Stomach (tissue), 9 donors: ENCODE data around the gene ZNF511. TPM values are rescaled to one million over a fixed set of nuclear protein-coding genes. Genes with fewer than 3 reads are reported as not detected.

ENCODE experiments used
- DNase-seq, 2 donors: peaks; one replicate each; pipeline versions ENCODE4 v3.0.0 to v3.0.0-alpha.2; 2013 to 2019
- H3K27ac ChIP-seq, 5 donors: fragments of 200-600 bp in 4 of 5; sonication (generic) in 4 of 5; one replicate each; pipeline ENCODE4 v1.5.1; 2013 to 2019; ENCODE audit warnings: mild to moderate bottlenecking in 1 of 5, moderate library complexity in 1 of 5
- H3K27me3 ChIP-seq, 3 donors: fragments of 200-600 bp; sonication (generic); one replicate each; pipeline ENCODE4 v1.5.1; 2017 to 2019; ENCODE audit warnings: mixed run types in 1 of 3
- H3K36me3 ChIP-seq, 4 donors: fragments of 200-600 bp; sonication (generic); 1 replicate in 3 of 4; 2 replicates in 1 of 4; pipeline ENCODE4 v1.5.1; 2016 to 2019
- H3K4me1 ChIP-seq, 4 donors: fragments of 200-600 bp; sonication (generic); one replicate each; pipeline ENCODE4 v1.5.1; 2016 to 2019
- H3K4me3 ChIP-seq, 4 donors: fragments of 200-600 bp; sonication (generic) in 3 of 4; one replicate each; pipeline ENCODE4 v1.5.1; 2016 to 2019; ENCODE audit warnings: mild to moderate bottlenecking in 1 of 4
- H3K9me3 ChIP-seq, 4 donors: fragments of 200-600 bp; sonication (generic); one replicate each; pipeline ENCODE4 v1.5.1; 2016 to 2019
- EP300 ChIP-seq: sonication (generic); formaldehyde crosslinking; IDR thresholded peaks from one replicate; pipeline ENCODE4 v1.6.1; 2017; ENCODE audit warnings: antibody characterized with exemption
- POLR2A ChIP-seq, 4 donors: fragments of 450-650 bp; IDR thresholded peaks; one replicate each; pipeline ENCODE4 v1.6.1; 2016; ENCODE audit warnings: antibody characterized with exemption in 4 of 4, control low read depth in 2 of 4, mild to moderate bottlenecking in 1 of 4, moderate library complexity in 1 of 4
- POLR2AphosphoS5 ChIP-seq, 3 donors: sonication (generic); formaldehyde crosslinking; IDR thresholded peaks; one replicate each; pipeline ENCODE4 v1.6.1; 2016; ENCODE audit warnings: antibody characterized with exemption in 3 of 3
- WGBS, 5 donors: extraction: QIAGEN DNeasy Blood & Tissue Kit in 3 of 5; methylation state at CpG; one replicate each; pipeline versions ENCODE4 v1.1.5 to v1.1.7; 2013 to 2018; 5-methylcytosine and 5-hydroxymethylcytosine counted together
- intact Hi-C: fragments of 100-400 bp; cut with DNase I; formaldehyde crosslinking; loops from one replicate; pipeline ENCODE4 v1.15.1; 2023; ENCODE audit warnings: low total_unique reads
- polyA plus RNA-seq, 3 donors: library from polyadenylated mRNA; stranded (reverse); fragments of 200-250 nt; gene quantifications; one replicate each; pipeline ENCODE4 v1.2.3, GENCODE V29; 2013
- total RNA-seq, 5 donors: library from RNA; depleted of rRNA; stranded (reverse); fragments of >200 nt; gene quantifications; one replicate each; pipeline versions ENCODE4 v1.1.0 to v1.2.3, GENCODE V29; 2014 to 2016
- TF ChIP-seq, protein P1 (sequence below), 7 experiments: fragments of 450-650 bp in 4 of 7; fragments of 200-600 bp in 3 of 7; sonication (generic) in 3 of 7; IDR thresholded peaks; one replicate each; pipeline ENCODE4 v1.5.1; 2016 to 2019; ENCODE audit warnings: antibody characterized with exemption in 7 of 7, control low read depth in 2 of 7, mild to moderate bottlenecking in 1 of 7
- donor health status: healthy with polysubstance abuse.
- donor health status: Bipolar disorder and iron deficiency.
- donor health status: healthy.

ZNF511 gene
- total and polyA plus RNA-seq, 8 donors, result 12.7 to 82.1 (median 55.9) TPM

DNA sequence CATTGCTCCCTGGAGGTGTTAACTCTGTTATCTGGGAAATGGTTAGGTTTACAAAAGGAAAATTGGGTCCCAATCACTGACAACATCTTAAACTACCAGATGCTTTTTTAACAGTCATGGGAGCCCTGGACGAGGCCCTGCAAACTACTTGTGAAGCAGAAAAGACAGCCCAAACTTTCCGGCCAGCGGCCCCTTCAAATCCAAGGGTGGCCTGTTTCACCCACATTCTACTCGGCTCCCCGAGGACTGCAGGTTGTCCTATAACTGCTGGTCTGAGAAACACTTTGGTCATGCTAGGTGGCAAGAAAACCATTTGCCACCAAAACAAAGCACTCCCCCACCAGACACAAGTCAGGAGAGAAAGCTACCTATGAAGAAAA, 2.6 kb upstream of the ZNF511 start:
- TF ChIP-seq EP300, result no peak
- no peak for TF ChIP-seq POLR2AphosphoS5 (IDR thresholded peaks at IDR 0.05)
- TF ChIP-seq, protein P1, sequence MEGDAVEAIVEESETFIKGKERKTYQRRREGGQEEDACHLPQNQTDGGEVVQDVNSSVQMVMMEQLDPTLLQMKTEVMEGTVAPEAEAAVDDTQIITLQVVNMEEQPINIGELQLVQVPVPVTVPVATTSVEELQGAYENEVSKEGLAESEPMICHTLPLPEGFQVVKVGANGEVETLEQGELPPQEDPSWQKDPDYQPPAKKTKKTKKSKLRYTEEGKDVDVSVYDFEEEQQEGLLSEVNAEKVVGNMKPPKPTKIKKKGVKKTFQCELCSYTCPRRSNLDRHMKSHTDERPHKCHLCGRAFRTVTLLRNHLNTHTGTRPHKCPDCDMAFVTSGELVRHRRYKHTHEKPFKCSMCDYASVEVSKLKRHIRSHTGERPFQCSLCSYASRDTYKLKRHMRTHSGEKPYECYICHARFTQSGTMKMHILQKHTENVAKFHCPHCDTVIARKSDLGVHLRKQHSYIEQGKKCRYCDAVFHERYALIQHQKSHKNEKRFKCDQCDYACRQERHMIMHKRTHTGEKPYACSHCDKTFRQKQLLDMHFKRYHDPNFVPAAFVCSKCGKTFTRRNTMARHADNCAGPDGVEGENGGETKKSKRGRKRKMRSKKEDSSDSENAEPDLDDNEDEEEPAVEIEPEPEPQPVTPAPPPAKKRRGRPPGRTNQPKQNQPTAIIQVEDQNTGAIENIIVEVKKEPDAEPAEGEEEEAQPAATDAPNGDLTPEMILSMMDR (IDR thresholded peaks at IDR 0.05), result no peak
- TF ChIP-seq POLR2A (IDR thresholded peaks at IDR 0.05), result no peak
- Histone ChIP-seq H3K27me3 (no peaks in the 10 kb centered on the region), H3K9me3 (no peaks in the 10 kb centered on the region), H3K4me3 (no peak overlapping the region), H3K36me3 (peaks cover 17 to 40% (median 37%) of the 10 kb centered on the region in 4 donors), H3K27ac (peak overlapping the region in 4 of 5 donors; percentile 40 to 98 (median 58)), H3K4me1 (peaks cover 32 to 62% (median 45%) of the 10 kb centered on the region in 4 donors)
- DNase-seq, result no peak
- WGBS, 5 donors, result 86 to 96% (median 92%) methylated on average over 5 of the region's 5 CpGs
- intact Hi-C loops, result no loop called here

DNA sequence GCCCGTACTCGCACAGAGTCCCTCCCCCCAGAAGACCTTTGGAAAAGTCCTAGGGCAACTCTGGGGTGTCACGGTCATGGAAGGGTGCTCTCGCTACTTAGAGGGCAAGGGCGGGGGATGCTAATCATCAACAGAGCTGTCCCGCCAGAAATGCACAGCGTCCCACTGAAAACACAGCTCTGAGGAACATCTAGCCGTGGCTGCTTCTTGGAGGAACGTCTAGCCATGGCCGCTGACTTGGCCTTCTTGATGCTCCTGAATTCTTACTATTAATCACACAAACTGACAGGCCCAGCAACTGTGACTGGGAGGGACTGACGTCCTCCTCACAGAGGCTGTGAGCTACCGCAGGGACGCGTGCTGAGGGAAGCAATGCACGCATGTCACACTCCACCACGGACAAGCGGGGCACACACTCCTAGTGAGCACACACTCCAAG, 1.8 kb upstream of the ZNF511 start:
- Histone ChIP-seq H3K4me1 (peaks cover 32 to 62% (median 45%) of the 10 kb centered on the region in 4 donors), H3K27ac (peak overlapping the region in 3 of 5 donors; percentile 49 to 98 (median 96))

DNA sequence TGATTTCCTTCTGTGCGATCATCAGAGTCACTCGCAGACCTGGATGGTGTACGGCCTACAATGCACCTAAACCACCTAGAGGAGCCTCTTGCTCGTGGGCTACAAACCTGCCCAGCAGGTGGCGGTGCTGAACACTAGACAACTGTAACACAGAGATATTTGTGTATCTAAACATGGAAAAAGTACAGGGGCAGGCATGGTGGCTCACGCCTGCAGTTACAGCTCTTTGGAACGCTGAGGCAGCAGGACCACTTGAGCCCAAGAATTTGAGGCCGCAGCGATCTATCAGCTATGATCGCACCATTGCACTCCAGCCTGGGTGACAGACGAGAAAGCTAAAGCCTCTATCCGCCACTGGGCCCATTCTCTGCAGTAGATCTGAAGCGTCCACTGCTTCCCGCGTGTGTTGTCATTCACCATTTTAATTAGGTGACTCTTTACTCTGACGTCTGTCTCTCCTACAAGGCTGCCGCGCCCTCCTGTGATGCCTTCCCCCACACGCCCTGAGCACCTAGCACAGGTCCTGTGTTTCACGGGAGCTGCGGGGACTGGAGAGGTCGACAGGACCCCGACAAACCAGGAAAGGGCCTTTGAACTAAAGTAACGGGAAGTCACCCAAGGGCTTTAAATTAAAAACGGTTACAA, 816 bp upstream of the ZNF511 start:
- H3K4me3 ChIP-seq, result peak overlapping the region; percentile 88 to 100 (median 92)
- WGBS, 5 donors, result 1 to 6% (median 3%) methylated on average over 25 of the region's 25 CpGs
- TF ChIP-seq EP300 (no peak), POLR2A (IDR thresholded peaks at IDR 0.05) (no peak), POLR2AphosphoS5 (IDR thresholded peaks at IDR 0.05) (peak in 1 of 3 donors; percentile 4)
- TF ChIP-seq, protein P1 (IDR thresholded peaks at IDR 0.05), result peak in 5 of 7 experiments; percentile 36 to 72 (median 63)
- intact Hi-C loops, result no loop called here
- DNase-seq, result peak; percentile 91 to 95
- H3K9me3 ChIP-seq, result no peaks in the 10 kb centered on the region
- peaks cover 32 to 62% (median 45%) of the 10 kb centered on the region in 4 donors for H3K4me1 ChIP-seq
- peaks cover 12 to 42% (median 38%) of the 10 kb centered on the region in 4 donors for H3K36me3 ChIP-seq
- no peaks in the 10 kb centered on the region for H3K27me3 ChIP-seq
- H3K27ac ChIP-seq, result peak overlapping the region; percentile 96 to 100 (median 98)

More for the DNA sequence above, 1.8 kb upstream of the ZNF511 start:
- intact Hi-C loops, result no loop called here
- Histone ChIP-seq H3K9me3 (no peaks in the 10 kb centered on the region), H3K27me3 (no peaks in the 10 kb centered on the region), H3K4me3 (peak overlapping the region in 2 of 4 donors; percentile 90 to 94), H3K36me3 (peaks cover 11 to 42% (median 38%) of the 10 kb centered on the region in 4 donors)
- WGBS, 5 donors, result 82 to 89% (median 87%) methylated on average over 17 of the region's 17 CpGs
- no peak for TF ChIP-seq EP300
- TF ChIP-seq, protein P1 (IDR thresholded peaks at IDR 0.05), result no peak
- TF ChIP-seq POLR2A (IDR thresholded peaks at IDR 0.05), result no peak
- TF ChIP-seq POLR2AphosphoS5 (IDR thresholded peaks at IDR 0.05), result no peak
- DNase-seq, result no peak

DNA sequence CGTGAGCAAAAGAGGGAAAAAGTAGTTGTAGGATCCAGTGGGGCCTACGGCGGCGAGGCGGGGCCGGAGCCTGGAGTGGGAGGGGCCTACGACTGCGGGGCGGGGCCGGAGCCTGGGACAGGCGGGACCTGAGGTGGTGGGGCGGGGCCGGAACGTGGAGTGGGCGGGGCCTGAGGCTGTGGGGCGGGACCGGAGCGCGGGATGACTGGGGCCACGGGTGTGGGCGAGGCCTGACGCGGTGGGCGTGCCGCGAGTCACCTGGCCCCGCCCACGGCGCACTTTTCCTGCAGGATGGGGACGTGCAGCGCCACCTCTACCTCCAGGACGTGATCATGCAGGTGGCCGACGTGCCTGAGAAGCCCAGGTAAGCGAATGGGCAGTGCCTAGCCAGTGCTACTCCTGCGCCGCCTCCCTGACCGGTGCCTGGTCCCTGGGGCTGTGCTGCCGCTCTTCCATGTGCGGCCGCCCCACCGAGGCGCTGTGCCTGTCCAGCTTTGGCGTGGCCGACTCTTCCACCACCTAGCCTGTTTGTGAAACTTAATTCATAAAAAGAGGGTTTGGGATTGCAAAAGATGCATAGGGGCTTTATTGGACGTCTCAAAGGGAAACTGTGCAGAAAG, 496 bp downstream of the ZNF511 start:
- TF ChIP-seq, protein P1 (IDR thresholded peaks at IDR 0.05), result no peak
- TF ChIP-seq POLR2AphosphoS5 (IDR thresholded peaks at IDR 0.05), result peak in 1 of 3 donors; percentile 21
- 4 to 33% (median 21%) methylated on average over 5 to 46 of the region's 46 CpGs for WGBS, 5 donors
- Histone ChIP-seq H3K4me3 (peak overlapping the region; percentile 88 to 100 (median 92)), H3K27me3 (no peaks in the 10 kb centered on the region), H3K27ac (peak overlapping the region; percentile 96 to 100 (median 98)), H3K9me3 (no peaks in the 10 kb centered on the region), H3K36me3 (peaks cover 15 to 42% (median 37%) of the 10 kb centered on the region in 4 donors), H3K4me1 (peaks cover 32 to 57% (median 40%) of the 10 kb centered on the region in 4 donors)
- peak; percentile 96 to 98 for DNase-seq
- intact Hi-C loops, result no loop called here
